AG09319 (cell line): ENCODE data around the gene ZNF341.
"Not testable (repeated sequence)": the region's sequence is repeated elsewhere in the genome, so short reads cannot be mapped to it uniquely, and the experiment has no call there.

ENCODE experiments used
- DNase-seq: peaks from one replicate; pipeline ENCODE4 v3.0.0-alpha.2; 2010; ENCODE audit warnings: low read depth; ENCODE audit errors: extremely low read depth
- TF ChIP-seq, protein P1 (sequence below): IDR thresholded peaks from 2 replicates; pipeline ENCODE4 v1.5.1; 2011; ENCODE audit warnings: low read depth, mild to moderate bottlenecking, inconsistent platforms, low read length, moderate library complexity

Gene ZNF341

DNA sequence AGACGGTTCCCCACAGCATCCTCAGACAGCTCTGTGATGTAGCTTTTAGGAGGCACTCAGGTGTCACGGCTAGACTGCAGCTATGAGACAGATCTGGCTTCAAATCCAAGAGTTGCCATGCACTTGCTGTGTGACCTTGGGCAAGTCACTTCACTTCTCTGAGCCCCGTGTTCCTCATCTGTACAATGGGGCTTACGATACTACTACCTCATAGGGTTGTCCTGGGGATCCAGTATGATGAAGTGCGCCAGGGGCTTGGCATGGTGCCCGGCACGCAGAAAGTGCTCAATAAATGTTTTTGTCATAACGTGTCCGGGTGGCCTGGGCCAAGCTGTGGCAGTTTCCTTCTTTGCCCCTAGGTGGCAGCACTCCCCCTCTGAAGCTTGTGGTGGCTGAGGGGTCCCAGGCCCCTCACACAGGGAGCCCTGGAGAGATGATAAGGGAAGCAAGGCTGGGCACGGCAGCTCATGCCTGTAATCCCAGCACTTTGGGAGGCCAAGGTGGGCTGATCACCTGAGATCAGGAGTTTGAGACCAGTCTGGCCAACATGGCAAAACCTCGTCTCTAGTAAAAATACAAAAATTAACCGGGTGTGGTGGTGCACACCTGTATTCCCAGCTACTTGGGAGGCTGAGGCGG, 60.3 kb downstream of the ZNF341 start:
- DNase-seq, result no peak
- TF ChIP-seq, protein P1, sequence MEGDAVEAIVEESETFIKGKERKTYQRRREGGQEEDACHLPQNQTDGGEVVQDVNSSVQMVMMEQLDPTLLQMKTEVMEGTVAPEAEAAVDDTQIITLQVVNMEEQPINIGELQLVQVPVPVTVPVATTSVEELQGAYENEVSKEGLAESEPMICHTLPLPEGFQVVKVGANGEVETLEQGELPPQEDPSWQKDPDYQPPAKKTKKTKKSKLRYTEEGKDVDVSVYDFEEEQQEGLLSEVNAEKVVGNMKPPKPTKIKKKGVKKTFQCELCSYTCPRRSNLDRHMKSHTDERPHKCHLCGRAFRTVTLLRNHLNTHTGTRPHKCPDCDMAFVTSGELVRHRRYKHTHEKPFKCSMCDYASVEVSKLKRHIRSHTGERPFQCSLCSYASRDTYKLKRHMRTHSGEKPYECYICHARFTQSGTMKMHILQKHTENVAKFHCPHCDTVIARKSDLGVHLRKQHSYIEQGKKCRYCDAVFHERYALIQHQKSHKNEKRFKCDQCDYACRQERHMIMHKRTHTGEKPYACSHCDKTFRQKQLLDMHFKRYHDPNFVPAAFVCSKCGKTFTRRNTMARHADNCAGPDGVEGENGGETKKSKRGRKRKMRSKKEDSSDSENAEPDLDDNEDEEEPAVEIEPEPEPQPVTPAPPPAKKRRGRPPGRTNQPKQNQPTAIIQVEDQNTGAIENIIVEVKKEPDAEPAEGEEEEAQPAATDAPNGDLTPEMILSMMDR, result peak; percentile 70

DNA sequence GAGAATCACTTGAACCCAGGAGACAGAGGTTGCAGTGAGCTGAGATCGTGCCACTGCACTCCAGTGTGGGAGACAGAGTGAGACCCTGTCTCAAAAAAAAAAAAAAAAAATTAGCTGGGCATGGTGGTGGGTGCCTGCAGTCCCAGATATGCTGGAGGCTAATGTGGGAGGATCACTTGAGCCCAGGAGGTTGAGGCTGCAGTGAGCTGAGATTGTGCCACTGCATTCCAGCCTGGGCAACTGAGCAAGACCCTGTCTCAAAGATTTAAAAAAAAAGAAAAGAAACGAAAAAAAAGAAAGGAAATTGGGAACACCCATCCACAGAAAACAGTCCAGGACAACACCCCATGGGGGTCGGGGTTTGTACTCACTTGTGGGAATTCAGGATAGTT, 60.8 kb downstream of the ZNF341 start:
- not testable (repeated sequence) for DNase-seq

DNA sequence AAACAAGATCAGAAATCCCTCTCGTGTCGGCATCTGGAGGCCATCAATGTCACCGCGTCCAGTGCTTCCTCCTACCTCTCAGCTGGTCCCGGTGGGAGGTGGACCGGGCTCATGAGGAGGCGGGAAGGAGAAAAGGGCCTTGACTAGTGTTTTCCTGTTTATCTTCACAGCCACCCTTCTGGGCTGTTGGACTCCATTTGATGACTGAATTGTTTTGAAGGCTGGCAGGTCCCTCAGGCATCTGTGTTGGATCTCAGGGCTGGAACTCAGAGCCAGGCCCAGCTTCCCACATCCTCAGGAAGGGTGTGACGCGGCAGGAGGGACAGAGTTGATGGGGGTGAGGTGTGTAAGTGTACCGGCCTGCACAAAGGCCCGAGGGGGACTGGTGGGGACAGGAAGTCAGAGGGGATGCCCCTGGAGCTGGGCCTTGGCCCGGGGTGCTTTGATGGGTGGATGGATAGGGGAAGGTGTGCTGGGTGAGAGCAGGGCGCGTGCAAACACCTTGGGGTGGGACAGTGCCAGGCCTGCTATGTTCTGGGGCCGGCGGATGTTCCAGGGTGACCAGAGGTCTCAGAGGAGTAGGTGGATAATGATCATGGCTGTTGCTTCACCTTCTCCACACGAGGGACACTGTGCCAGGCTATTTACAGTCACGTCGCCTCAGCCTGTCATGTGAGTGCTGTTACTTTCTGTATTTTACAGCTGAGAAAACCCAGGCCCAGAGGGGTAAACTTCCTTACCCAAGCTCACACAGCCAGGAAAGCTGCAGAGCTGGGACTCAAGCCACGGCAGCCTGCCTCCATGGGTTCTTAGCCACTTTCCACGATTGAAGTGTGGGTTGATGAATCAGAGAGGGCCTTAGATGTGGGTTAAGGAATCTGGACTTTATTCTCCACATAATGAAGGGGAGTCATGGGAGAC, 61.5 kb downstream of the ZNF341 start:
- no peak for DNase-seq
- TF ChIP-seq, protein P1, result no peak

DNA sequence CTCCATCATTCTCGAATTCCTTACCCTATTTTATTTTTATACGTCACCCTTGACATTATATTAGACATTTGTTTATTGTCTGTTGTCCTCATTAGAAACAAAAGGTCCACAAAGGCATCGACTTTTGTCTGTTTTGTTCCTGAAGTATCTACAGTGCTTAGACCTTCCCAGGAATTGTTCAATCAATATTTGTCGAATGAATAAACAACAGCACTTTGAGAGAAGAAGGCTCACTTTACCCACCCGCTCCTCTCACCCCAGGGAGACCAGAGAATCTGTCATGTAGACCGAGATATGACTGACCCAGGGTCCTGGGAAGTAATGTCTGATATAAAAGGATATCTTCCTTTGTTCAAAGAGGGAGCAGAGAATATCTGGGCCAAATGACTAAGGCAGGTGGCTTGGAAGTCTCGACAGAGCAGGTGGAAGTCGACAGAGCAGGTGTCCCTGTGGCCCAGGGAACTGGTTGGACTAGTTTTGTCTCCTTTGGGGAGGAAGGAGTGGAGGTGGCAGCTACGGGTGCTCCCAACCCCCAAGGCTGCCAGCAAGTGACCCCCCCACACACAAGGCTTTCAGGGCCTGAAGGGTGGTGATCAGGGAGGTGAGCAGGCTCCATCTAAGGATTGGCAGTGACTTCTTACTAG, 64.6 kb downstream of the ZNF341 start:
- TF ChIP-seq, protein P1, result no peak
- no peak for DNase-seq

- no peak for DNase-seq
- TF ChIP-seq, protein P1, result no peak
Observed at GRCh38 chr20:33796907-33797544, 65.2 kb downstream of the ZNF341 start.

- TF ChIP-seq, protein P1, result no peak
- DNase-seq, result no peak
Observed at GRCh38 chr20:33798444-33798843, 66.6 kb downstream of the ZNF341 start.

GRCh38 chr20:33803921-33804337, 72.1 kb downstream of the ZNF341 start:
- no peak for DNase-seq
- TF ChIP-seq, protein P1, result no peak
